Measurements from ENCODE around the gene GLTP.

DNA sequence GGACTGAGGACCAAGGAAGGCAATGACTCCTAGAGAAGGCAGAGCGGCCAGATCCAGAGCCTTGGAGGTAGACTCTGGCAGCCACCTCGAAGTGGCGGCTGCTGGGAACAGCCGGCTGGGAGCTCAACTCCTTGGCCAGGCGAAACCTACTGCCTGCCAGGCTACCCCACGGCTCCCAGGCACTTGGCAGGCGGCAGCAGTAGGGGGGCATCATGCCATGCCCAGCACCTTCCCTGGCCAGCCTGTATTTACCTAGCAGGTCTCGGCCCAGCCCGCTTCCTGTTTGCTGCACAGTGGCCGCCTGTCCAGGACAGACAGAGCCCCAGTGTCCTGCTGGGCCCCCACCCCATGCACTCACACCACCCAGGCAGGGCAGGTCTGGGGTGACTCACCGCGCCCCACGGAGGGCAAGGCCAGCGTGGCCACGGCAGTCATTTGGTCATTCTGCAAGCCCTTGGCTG lies 57.4 kb downstream of the GLTP start:
- TF ChIP-seq, protein P1, sequence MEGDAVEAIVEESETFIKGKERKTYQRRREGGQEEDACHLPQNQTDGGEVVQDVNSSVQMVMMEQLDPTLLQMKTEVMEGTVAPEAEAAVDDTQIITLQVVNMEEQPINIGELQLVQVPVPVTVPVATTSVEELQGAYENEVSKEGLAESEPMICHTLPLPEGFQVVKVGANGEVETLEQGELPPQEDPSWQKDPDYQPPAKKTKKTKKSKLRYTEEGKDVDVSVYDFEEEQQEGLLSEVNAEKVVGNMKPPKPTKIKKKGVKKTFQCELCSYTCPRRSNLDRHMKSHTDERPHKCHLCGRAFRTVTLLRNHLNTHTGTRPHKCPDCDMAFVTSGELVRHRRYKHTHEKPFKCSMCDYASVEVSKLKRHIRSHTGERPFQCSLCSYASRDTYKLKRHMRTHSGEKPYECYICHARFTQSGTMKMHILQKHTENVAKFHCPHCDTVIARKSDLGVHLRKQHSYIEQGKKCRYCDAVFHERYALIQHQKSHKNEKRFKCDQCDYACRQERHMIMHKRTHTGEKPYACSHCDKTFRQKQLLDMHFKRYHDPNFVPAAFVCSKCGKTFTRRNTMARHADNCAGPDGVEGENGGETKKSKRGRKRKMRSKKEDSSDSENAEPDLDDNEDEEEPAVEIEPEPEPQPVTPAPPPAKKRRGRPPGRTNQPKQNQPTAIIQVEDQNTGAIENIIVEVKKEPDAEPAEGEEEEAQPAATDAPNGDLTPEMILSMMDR (IDR thresholded peaks at IDR 0.05): no peak
- no peak for TF ChIP-seq POLR2A (IDR thresholded peaks at IDR 0.05)
